ENCODE measurements around the gene GBX1. TPM values are rescaled to one million over a fixed set of nuclear protein-coding genes. Genes with fewer than 3 reads are reported as not detected.

GBX1 gene
- total RNA-seq, 2 donors from 2014 or later = not detected

- Histone ChIP-seq H3K27ac (ENCODE audit: low read depth, low read length) (no peak overlapping the region), H3K9me3 (ENCODE audit: control insufficient read depth, low read length) (no peaks in the 10 kb centered on the region), H3K27me3 (ENCODE audit: control insufficient read depth, insufficient read depth, low read length, poor library complexity, severe bottlenecking) (peaks cover 6% of the 10 kb centered on the region), H3K9ac (ENCODE audit: extremely low read depth, low read length, poor library complexity, severe bottlenecking) (no peak overlapping the region), H3K36me3 (ENCODE audit: control insufficient read depth, insufficient read depth, low read length) (no peaks in the 10 kb centered on the region), H3K4me3 (ENCODE audit: low read length) (no peak overlapping the region), H3K4me1 (ENCODE audit: control insufficient read depth, insufficient read depth, low read length) (peaks cover 2% of the 10 kb centered on the region)
- 92 to 93% methylated on average over 46 to 48 of the region's 48 CpGs for WGBS, 2 experiments (ENCODE audit: insufficient coverage in 1 of 2, insufficient read length in 1 of 2)
- peaks cover 1% of the 10 kb centered on the region for H3K4me1 Mint-ChIP-seq
- no peak overlapping the region for H3K27ac Mint-ChIP-seq
- DNase-seq = no peak
- TF ChIP-seq, protein P1, sequence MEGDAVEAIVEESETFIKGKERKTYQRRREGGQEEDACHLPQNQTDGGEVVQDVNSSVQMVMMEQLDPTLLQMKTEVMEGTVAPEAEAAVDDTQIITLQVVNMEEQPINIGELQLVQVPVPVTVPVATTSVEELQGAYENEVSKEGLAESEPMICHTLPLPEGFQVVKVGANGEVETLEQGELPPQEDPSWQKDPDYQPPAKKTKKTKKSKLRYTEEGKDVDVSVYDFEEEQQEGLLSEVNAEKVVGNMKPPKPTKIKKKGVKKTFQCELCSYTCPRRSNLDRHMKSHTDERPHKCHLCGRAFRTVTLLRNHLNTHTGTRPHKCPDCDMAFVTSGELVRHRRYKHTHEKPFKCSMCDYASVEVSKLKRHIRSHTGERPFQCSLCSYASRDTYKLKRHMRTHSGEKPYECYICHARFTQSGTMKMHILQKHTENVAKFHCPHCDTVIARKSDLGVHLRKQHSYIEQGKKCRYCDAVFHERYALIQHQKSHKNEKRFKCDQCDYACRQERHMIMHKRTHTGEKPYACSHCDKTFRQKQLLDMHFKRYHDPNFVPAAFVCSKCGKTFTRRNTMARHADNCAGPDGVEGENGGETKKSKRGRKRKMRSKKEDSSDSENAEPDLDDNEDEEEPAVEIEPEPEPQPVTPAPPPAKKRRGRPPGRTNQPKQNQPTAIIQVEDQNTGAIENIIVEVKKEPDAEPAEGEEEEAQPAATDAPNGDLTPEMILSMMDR (conservative IDR thresholded peaks at IDR 0.05) = no peak
- peaks cover 53% of the 10 kb centered on the region for H3K27me3 Mint-ChIP-seq (ENCODE audit: insufficient read depth)
- no peaks in the 10 kb centered on the region for H3K9me3 Mint-ChIP-seq
- H3K36me3 Mint-ChIP-seq (ENCODE audit: low read depth) = no peaks in the 10 kb centered on the region
- no peak overlapping the region for H3K4me3 Mint-ChIP-seq
These were observed 37.0 kb upstream of the GBX1 start for GRCh38 chr7:151204383-151205032.

DNA sequence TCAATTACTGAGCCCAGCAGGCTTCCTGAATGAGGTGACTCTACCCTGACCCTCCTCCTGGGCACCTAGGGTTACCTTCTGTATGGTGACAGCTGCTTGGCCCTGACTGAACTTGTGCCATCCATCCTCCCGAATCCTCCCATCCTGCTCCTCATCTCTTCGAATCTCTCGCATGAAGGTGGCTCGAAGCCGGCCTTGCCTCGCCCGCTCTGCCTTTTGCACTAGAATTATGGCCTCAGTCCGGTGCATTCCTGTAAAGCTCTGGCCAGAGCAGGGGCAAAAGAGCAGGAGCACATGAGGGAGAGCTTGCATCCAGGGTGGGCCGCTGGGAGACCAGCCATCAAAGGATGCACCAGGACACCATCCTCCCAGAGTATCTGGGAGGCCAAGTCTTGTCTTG is 35.3 kb upstream of the GBX1 start:
- 94 to 95% methylated on average over 5 to 9 of the region's 9 CpGs for WGBS, 2 experiments (ENCODE audit: insufficient coverage in 1 of 2, insufficient read length in 1 of 2)
- H3K27me3 Mint-ChIP-seq (ENCODE audit: insufficient read depth) = peaks cover 56% of the 10 kb centered on the region
- H3K27me3 ChIP-seq (ENCODE audit: control insufficient read depth, insufficient read depth, low read length, poor library complexity, severe bottlenecking) = peaks cover 6% of the 10 kb centered on the region
- H3K4me1 ChIP-seq (ENCODE audit: control insufficient read depth, insufficient read depth, low read length) = no peaks in the 10 kb centered on the region
- H3K27ac Mint-ChIP-seq = no peak overlapping the region
- no peaks in the 10 kb centered on the region for H3K36me3 ChIP-seq (ENCODE audit: control insufficient read depth, insufficient read depth, low read length)
- no peak overlapping the region for H3K9ac ChIP-seq (ENCODE audit: extremely low read depth, low read length, poor library complexity, severe bottlenecking)
- H3K27ac ChIP-seq (ENCODE audit: low read depth, low read length) = no peak overlapping the region
- H3K4me1 Mint-ChIP-seq = peaks cover 3% of the 10 kb centered on the region
- no peaks in the 10 kb centered on the region for H3K9me3 Mint-ChIP-seq
- H3K36me3 Mint-ChIP-seq (ENCODE audit: low read depth) = no peaks in the 10 kb centered on the region
- no peak overlapping the region for H3K4me3 Mint-ChIP-seq
- H3K4me3 ChIP-seq (ENCODE audit: low read length) = no peak overlapping the region
- no peaks in the 10 kb centered on the region for H3K9me3 ChIP-seq (ENCODE audit: control insufficient read depth, low read length)
- DNase-seq = no peak
- TF ChIP-seq, protein P1 (conservative IDR thresholded peaks at IDR 0.05) = no peak

DNA sequence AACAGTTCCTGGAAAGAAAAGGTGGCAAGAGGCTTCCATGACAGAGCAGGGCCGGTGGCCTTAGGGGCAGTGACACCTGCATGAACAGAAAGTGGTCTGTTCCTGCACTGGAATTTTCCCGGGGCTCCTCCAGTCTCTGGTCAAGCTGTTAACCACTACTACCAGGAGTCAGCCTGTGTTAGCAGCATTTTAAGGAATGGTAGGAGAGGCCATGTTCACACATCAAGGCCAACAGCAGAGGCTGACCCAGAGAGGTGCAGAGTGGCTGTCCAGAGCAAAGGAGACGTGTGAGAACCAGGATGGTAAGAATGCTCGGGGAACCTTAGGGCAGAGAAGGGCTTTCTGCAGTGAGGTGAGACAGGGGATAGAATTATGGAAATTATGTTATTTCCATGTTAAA is 34.3 kb upstream of the GBX1 start:
- no peak overlapping the region for H3K4me3 Mint-ChIP-seq
- no peaks in the 10 kb centered on the region for H3K9me3 ChIP-seq (ENCODE audit: control insufficient read depth, low read length)
- H3K27me3 ChIP-seq (ENCODE audit: control insufficient read depth, insufficient read depth, low read length, poor library complexity, severe bottlenecking) = peaks cover 6% of the 10 kb centered on the region
- peaks cover 53% of the 10 kb centered on the region for H3K27me3 Mint-ChIP-seq (ENCODE audit: insufficient read depth)
- no peaks in the 10 kb centered on the region for H3K36me3 Mint-ChIP-seq (ENCODE audit: low read depth)
- no peak overlapping the region for H3K27ac ChIP-seq (ENCODE audit: low read depth, low read length)
- no peak overlapping the region for H3K27ac Mint-ChIP-seq
- H3K9ac ChIP-seq (ENCODE audit: extremely low read depth, low read length, poor library complexity, severe bottlenecking) = no peak overlapping the region
- no peaks in the 10 kb centered on the region for H3K36me3 ChIP-seq (ENCODE audit: control insufficient read depth, insufficient read depth, low read length)
- peaks cover 3% of the 10 kb centered on the region for H3K4me1 Mint-ChIP-seq
- no peaks in the 10 kb centered on the region for H3K9me3 Mint-ChIP-seq
- TF ChIP-seq, protein P1 (conservative IDR thresholded peaks at IDR 0.05) = no peak
- no peak for DNase-seq
- no peaks in the 10 kb centered on the region for H3K4me1 ChIP-seq (ENCODE audit: control insufficient read depth, insufficient read depth, low read length)
- no peak overlapping the region for H3K4me3 ChIP-seq (ENCODE audit: low read length)
- 90 to 96% methylated on average over 3 to 4 of the region's 4 CpGs for WGBS, 2 experiments (ENCODE audit: insufficient coverage in 1 of 2, insufficient read length in 1 of 2)

All from endodermal cell (in vitro differentiated cells).